Psoas muscle (tissue), 8 donors: ENCODE results near the gene HSPG2. TPM values are rescaled to one million over a fixed set of nuclear protein-coding genes. Genes with fewer than 3 reads are reported as not detected.

Source experiments
- ATAC-seq, 4 donors: fragments of 200-7000 bp; cut with Tn5 transposase; one replicate each; pipeline ENCODE4 v1.9.1; 2020; ENCODE audit warnings: moderate library complexity in 3 of 4, mild to moderate bottlenecking in 2 of 4
- DNase-seq, 2 donors: peaks; one replicate each; pipeline ENCODE4 v3.0.0-alpha.2; 2020
- H3K27ac ChIP-seq: fragments of 200-600 bp; one replicate; pipeline ENCODE4 v1.8.0; 2022
- H3K27me3 ChIP-seq, 3 donors: fragments of 200-600 bp in 1 of 3; one replicate each; pipeline versions ENCODE4 v1.6.1 to v1.8.0; 2013 to 2022; ENCODE audit warnings: low read length in 2 of 3, mild to moderate bottlenecking in 2 of 3, moderate library complexity in 1 of 3; ENCODE audit not compliant: insufficient read depth in 3 of 3
- H3K36me3 ChIP-seq, 2 donors: fragments of 200-600 bp in 1 of 2; one replicate each; pipeline versions ENCODE4 v1.6.1 to v1.8.0; 2013 to 2022; ENCODE audit warnings: low read depth in 1 of 2, mild to moderate bottlenecking in 1 of 2, moderate library complexity in 1 of 2; ENCODE audit not compliant: insufficient read depth in 1 of 2
- H3K4me1 ChIP-seq: fragments of 200-600 bp; one replicate; pipeline ENCODE4 v1.8.0; 2022
- H3K4me3 ChIP-seq: fragments of 200-600 bp; one replicate; pipeline ENCODE4 v1.8.0; 2022; ENCODE audit warnings: mild to moderate bottlenecking
- H3K9me3 ChIP-seq: fragments of 200-600 bp; one replicate; pipeline ENCODE4 v1.8.0; 2022
- CTCF ChIP-seq: fragments of 200-600 bp; IDR thresholded peaks from one replicate; pipeline ENCODE4 v1.8.0; 2022; ENCODE audit warnings: antibody characterized with exemption
- WGBS, 3 donors: extraction: QIAGEN DNeasy Blood & Tissue Kit; methylation state at CpG; one replicate each; pipeline versions ENCODE4 v1.1.6 to v1.1.7; 2013; 5-methylcytosine and 5-hydroxymethylcytosine counted together
- intact Hi-C, 2 donors: fragments of 100-400 bp; cut with DNase I; formaldehyde crosslinking; loops; one replicate each; pipeline versions ENCODE4 v1.11.0 to v1.14.2; 2022
- polyA plus RNA-seq, 3 donors: library from polyadenylated mRNA; stranded (reverse); fragments of 200-250 nt; gene quantifications; one replicate each; pipeline ENCODE4 v1.2.3, GENCODE V29; 2013
- total RNA-seq, 4 donors: library from RNA; stranded (reverse); fragmentation: NEBNext Ultra II Directional in 2 of 4; extraction: Animal tissue kit (Norgen Biotek cat#: 25700) in 2 of 4; gene quantifications; one replicate each; pipeline versions ENCODE4 v1.2.1 to v1.2.4, GENCODE V29; 2021 to 2023
- donor health status: healthy with polysubstance abuse.
- donor health status: DM: no; HTN: no; CAD: no; lungs with moderate emphysema.
- donor health status: Bipolar disorder and iron deficiency.
- donor health status: healthy.
- donor health status: DM: yes; HTN: yes; CAD: no.
- donor health status: DM: no; HTN: no; CAD: no.
- donor health status: DM: no; HTN: no; CAD: no.
- donor health status: DM: yes; HTN: yes; CAD: no.

Gene HSPG2
- total and polyA plus RNA-seq, 7 donors: 24.5 to 168 (median 102) TPM

GRCh38 chr1:21913763-21914162, 23.3 kb downstream of the HSPG2 start:
- Histone ChIP-seq H3K4me1 (peaks cover 68% of the 10 kb centered on the region), H3K27ac (peak overlapping the region; percentile 87), H3K4me3 (no peak overlapping the region), H3K9me3 (no peaks in the 10 kb centered on the region), H3K27me3 (peaks cover 0 to 2% (median 0%) of the 10 kb centered on the region in 3 donors), H3K36me3 (no peaks in the 10 kb centered on the region)
- DNase-seq: peak in 1 of 2 donors; percentile 67
- peak; percentile 45 to 55 (median 52) for ATAC-seq
- intact Hi-C loops: loop anchor here in 1 of 2 donors (2.0 kb wide), 1 partner anchor 21 kb away; no protein-coding TSS in a partner anchor
- WGBS, 3 donors: 44 to 56% (median 46%) methylated on average over 5 of the region's 5 CpGs
- no peak for TF ChIP-seq CTCF

GRCh38 chr1:21913258-21913657, 23.9 kb downstream of the HSPG2 start:
- Histone ChIP-seq H3K4me1 (peaks cover 73% of the 10 kb centered on the region), H3K36me3 (no peaks in the 10 kb centered on the region), H3K4me3 (no peak overlapping the region), H3K27ac (peak overlapping the region; percentile 87), H3K27me3 (peaks cover 0 to 2% (median 0%) of the 10 kb centered on the region in 3 donors), H3K9me3 (no peaks in the 10 kb centered on the region)
- ATAC-seq (peak; percentile 75 to 81 (median 78)), DNase-seq (peak; percentile 68 to 85)
- WGBS, 3 donors: 6 to 21% (median 7%) methylated on average over 7 to 8 of the region's 8 CpGs
- intact Hi-C loops: no loop called here
- no peak for TF ChIP-seq CTCF

GRCh38 chr1:21912038-21912758, 24.9 kb downstream of the HSPG2 start:
- TF ChIP-seq CTCF: no peak
- H3K27ac ChIP-seq: peak overlapping the region; percentile 87
- H3K36me3 ChIP-seq: no peaks in the 10 kb centered on the region
- H3K9me3 ChIP-seq: no peaks in the 10 kb centered on the region
- intact Hi-C loops: no loop called here
- peaks cover 0 to 2% (median 0%) of the 10 kb centered on the region in 3 donors for H3K27me3 ChIP-seq
- ATAC-seq: no peak
- peaks cover 83% of the 10 kb centered on the region for H3K4me1 ChIP-seq
- WGBS, 3 donors: 55 to 68% (median 57%) methylated on average over 9 of the region's 9 CpGs
- DNase-seq: no peak
- H3K4me3 ChIP-seq: no peak overlapping the region

GRCh38 chr1:21911205-21912001, 25.7 kb downstream of the HSPG2 start:
- no peak for TF ChIP-seq CTCF
- WGBS, 3 donors: 24 to 39% (median 29%) methylated on average over 8 to 10 of the region's 10 CpGs
- H3K36me3 ChIP-seq: no peaks in the 10 kb centered on the region
- peak; percentile 50 to 77 for DNase-seq
- no peak overlapping the region for H3K4me3 ChIP-seq
- no peaks in the 10 kb centered on the region for H3K27me3 ChIP-seq
- intact Hi-C loops: no loop called here
- H3K9me3 ChIP-seq: no peaks in the 10 kb centered on the region
- peak overlapping the region; percentile 87 for H3K27ac ChIP-seq
- peaks cover 90% of the 10 kb centered on the region for H3K4me1 ChIP-seq
- ATAC-seq: peak; percentile 24 to 52 (median 43)
